Stimulated activated CD8-positive, alpha-beta memory T cell treated with anti-CD3 and anti-CD28 coated beads, Interleukin-7, amount 100 ng/mL, for 4 hours (primary cell): Measurements from ENCODE around the gene PSG1.
"Not testable (repeated sequence)": the region's sequence is repeated elsewhere in the genome, so short reads cannot be mapped to it uniquely, and the experiment has no call there.

Experiments used
- DNase-seq, 2 donors: peaks; one replicate each; pipeline ENCODE4 v3.0.0-alpha.2; 2020; ENCODE audit warnings: low read depth in 2 of 2

Gene PSG1

GRCh38 chr19:42881279-42881678, 1.8 kb upstream of the PSG1 start:
- not testable (repeated sequence) for DNase-seq

GRCh38 chr19:42880621-42881020, 1.1 kb upstream of the PSG1 start:
- DNase-seq = not testable (repeated sequence)

- DNase-seq = not testable (repeated sequence)
These were observed 2.9 kb downstream of the PSG1 start for GRCh38 chr19:42876596-42876995.

- DNase-seq = not testable (repeated sequence)
These were observed 3.6 kb downstream of the PSG1 start for GRCh38 chr19:42875881-42876280.

- DNase-seq = not testable (repeated sequence)
These were observed 4.4 kb downstream of the PSG1 start for GRCh38 chr19:42874901-42875813.

GRCh38 chr19:42874136-42874535, 5.4 kb downstream of the PSG1 start:
- DNase-seq = not testable (repeated sequence)

- no peak for DNase-seq
These were observed 6.9 kb downstream of the PSG1 start for GRCh38 chr19:42872608-42873007.

GRCh38 chr19:42857544-42857867, 22.0 kb downstream of the PSG1 start:
- no peak for DNase-seq

- not testable (repeated sequence) for DNase-seq
These were observed 22.5 kb downstream of the PSG1 start for GRCh38 chr19:42856866-42857543.

GRCh38 chr19:42854745-42855144, 24.8 kb downstream of the PSG1 start:
- DNase-seq = not testable (repeated sequence)

- DNase-seq = not testable (repeated sequence)
These were observed 26.3 kb downstream of the PSG1 start for GRCh38 chr19:42853231-42853630.

- DNase-seq = not testable (repeated sequence)
These were observed 26.7 kb downstream of the PSG1 start for GRCh38 chr19:42852821-42853220.

- not testable (repeated sequence) for DNase-seq
These were observed 27.7 kb downstream of the PSG1 start for GRCh38 chr19:42851718-42852280.

GRCh38 chr19:42850981-42851717, 28.4 kb downstream of the PSG1 start:
- no peak for DNase-seq

GRCh38 chr19:42846597-42846996, 32.9 kb downstream of the PSG1 start:
- DNase-seq = no peak

- DNase-seq = not testable (repeated sequence)
These were observed 35.9 kb downstream of the PSG1 start for GRCh38 chr19:42843631-42844030.

- DNase-seq = not testable (repeated sequence)
These were observed 46.6 kb downstream of the PSG1 start for GRCh38 chr19:42832746-42833442.

- DNase-seq = not testable (repeated sequence)
These were observed 47.4 kb downstream of the PSG1 start for GRCh38 chr19:42832023-42832680.

GRCh38 chr19:42831221-42832019, 48.1 kb downstream of the PSG1 start:
- DNase-seq = no peak
